Activated CD4-positive, alpha-beta T cell treated with anti-CD3 and anti-CD28 coated beads, Interleukin-2, amount 10 ng/mL, durations not matched to agents 24 days and 14 days (primary cell): ENCODE results near the gene IQSEC1. TPM values are rescaled to one million over a fixed set of nuclear protein-coding genes. Genes with fewer than 3 reads are reported as not detected.

Source experiments
- DNase-seq: peaks from one replicate; pipeline ENCODE4 v3.0.0; 2022
- H3K27ac Mint-ChIP-seq: one replicate; pipeline ENCODE4 v1.8.0; 2022; ENCODE audit warnings: mild to moderate bottlenecking, mixed read lengths
- H3K27me3 Mint-ChIP-seq: one replicate; pipeline ENCODE4 v1.8.0; 2022; ENCODE audit warnings: mixed read lengths
- H3K36me3 Mint-ChIP-seq: one replicate; pipeline ENCODE4 v1.8.0; 2022; ENCODE audit warnings: low read depth, mild to moderate bottlenecking, mixed read lengths
- H3K4me1 Mint-ChIP-seq: one replicate; pipeline ENCODE4 v1.8.0; 2021; ENCODE audit warnings: mixed read lengths
- H3K4me3 Mint-ChIP-seq: one replicate; pipeline ENCODE4 v1.8.0; 2022; ENCODE audit warnings: mild to moderate bottlenecking, moderate library complexity, mixed read lengths
- H3K9me3 Mint-ChIP-seq: one replicate; pipeline ENCODE4 v1.8.0; 2021; ENCODE audit warnings: mixed read lengths
- intact Hi-C: fragments of 100-400 bp; cut with micrococcal nuclease; formaldehyde crosslinking; loops from one replicate; pipeline ENCODE4 v1.15.1; 2023
- total RNA-seq: library from RNA; stranded (reverse); gene quantifications from 2 replicates; pipeline ENCODE4 v1.2.3, GENCODE V29; 2022

IQSEC1 gene
- total RNA-seq, 1 donor from 2014 or later = 22.5 TPM

DNA sequence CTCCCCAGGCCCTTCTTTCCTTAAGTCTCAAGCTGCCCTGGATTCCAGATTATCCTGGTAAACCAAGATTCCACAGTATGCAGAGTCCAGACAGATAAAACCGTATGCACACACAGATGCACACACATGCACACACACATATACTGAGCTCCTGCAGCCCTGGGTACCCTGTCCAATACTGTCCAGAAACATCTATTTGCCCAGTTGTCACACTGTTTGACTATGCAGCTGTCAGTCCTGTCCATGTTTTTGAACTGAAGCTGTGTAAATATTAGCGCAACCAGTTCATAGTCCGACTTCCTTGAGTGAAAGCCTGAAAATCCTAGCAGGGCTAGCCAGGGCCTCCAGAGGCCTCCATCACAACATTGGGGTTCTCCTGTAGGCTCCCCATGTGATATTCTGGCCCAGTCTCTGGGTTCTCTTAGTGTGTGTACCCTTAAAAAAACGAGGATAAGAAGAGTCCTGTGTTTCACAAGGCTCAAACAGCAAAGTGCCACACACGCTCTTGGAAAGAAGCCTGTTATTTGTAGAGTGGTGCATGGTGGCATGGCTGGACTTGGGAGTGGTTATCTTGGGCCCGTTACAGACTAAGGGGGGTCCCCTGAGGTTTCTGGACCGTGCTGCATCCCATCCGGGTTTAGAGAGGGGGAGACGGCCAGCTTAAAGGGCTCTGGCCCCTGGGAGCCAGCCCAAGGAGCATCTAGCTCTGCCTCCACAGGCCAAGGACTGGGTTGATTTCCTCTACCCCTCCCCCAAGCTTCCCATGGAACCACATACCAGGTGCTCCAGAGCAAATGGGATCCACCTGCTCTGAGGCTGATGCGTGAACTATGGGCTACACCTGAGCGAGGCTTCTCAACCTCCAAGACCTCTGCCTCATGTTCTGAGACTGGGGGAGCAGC is 108.3 kb downstream of the IQSEC1 start:
- peaks cover 10% of the 10 kb centered on the region for H3K36me3 Mint-ChIP-seq
- H3K9me3 Mint-ChIP-seq = no peaks in the 10 kb centered on the region
- peaks cover 54% of the 10 kb centered on the region for H3K4me1 Mint-ChIP-seq
- peaks cover 3% of the 10 kb centered on the region for H3K27me3 Mint-ChIP-seq
- no peak for DNase-seq
- intact Hi-C loops = no loop called here
- no peak overlapping the region for H3K4me3 Mint-ChIP-seq
- H3K27ac Mint-ChIP-seq = no peak overlapping the region

DNA sequence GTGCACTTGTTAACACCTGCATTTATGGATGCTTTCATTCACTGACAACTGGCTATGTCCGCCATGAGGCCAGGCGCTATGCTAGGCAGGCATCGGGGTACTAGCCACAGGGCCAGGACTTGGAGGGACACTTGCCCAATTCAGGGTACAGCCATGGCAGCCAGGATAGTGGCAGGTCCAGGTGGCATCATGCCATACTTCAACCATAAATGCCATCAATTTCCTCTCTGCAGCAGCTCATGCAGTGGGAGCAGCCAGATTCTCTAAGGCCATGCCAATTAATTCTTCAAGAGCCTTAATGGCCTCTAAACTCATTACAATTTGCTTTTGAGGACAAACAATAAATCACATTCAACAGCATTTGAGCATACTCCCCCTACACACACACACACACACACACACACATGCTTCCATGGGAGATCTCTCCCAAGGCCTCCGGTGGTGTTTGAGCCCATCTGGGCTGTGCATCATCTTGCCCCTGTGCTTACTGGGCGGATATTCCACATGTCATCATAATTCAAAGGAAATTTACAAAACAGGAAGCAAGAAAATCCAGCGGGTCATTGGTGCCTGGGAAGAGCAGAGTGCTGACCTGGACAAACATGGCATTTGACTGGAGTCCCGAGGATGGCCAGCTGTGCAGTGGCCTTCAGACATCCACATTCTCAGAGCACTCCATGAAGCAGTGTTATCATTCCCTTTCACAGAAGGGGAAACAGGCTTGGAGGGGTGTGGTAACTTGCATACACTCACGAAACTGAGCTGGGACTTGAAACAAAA is 109.1 kb downstream of the IQSEC1 start:
- no peaks in the 10 kb centered on the region for H3K9me3 Mint-ChIP-seq
- intact Hi-C loops = loop anchor here (1.0 kb wide), 2 partner anchors 15 to 47 kb away; no protein-coding TSS in a partner anchor
- peaks cover 3% of the 10 kb centered on the region for H3K27me3 Mint-ChIP-seq
- H3K4me1 Mint-ChIP-seq = peaks cover 59% of the 10 kb centered on the region
- DNase-seq = no peak
- H3K27ac Mint-ChIP-seq = no peak overlapping the region
- peaks cover 7% of the 10 kb centered on the region for H3K36me3 Mint-ChIP-seq
- H3K4me3 Mint-ChIP-seq = peak overlapping the region; percentile 37

DNA sequence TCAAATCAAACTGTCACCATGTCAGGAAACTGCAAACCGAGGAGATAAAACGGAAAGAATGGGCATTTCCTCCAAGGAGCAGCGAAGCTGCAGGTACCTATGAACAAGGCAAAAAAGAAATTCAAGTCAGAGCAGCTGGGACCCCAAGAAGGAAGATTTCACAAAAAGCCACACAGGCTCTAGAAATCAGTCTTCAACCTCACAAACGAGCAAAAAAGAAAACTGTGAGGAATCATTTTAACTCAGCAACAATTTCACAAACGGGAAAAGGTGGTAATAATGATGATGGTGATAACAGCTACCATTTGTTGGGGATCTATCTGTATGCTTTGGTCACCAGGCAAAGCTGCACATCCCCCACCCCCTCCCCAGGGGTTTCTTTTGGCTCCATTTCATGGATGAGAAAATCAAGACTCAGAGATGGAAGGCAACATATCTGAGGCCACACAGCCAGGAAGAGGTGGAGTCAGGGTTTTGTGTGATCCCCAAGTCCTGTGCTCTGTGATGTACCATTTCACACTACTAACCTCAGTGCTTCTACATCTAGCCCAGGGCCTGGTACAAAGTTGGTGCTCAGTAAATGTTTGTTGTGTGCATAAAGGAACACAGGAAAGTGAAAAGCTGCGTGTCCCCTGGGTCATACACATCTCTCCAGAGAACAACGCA is 109.9 kb downstream of the IQSEC1 start:
- Mint-ChIP-seq H3K9me3 (no peaks in the 10 kb centered on the region), H3K27ac (peak overlapping the region; percentile 87), H3K4me3 (peak overlapping the region; percentile 37), H3K4me1 (peaks cover 56% of the 10 kb centered on the region), H3K27me3 (peaks cover 3% of the 10 kb centered on the region), H3K36me3 (peaks cover 5% of the 10 kb centered on the region)
- DNase-seq = peak; percentile 71
- intact Hi-C loops = loop anchor here (1.0 kb wide), 2 partner anchors 14 to 48 kb away; no protein-coding TSS in a partner anchor

DNA sequence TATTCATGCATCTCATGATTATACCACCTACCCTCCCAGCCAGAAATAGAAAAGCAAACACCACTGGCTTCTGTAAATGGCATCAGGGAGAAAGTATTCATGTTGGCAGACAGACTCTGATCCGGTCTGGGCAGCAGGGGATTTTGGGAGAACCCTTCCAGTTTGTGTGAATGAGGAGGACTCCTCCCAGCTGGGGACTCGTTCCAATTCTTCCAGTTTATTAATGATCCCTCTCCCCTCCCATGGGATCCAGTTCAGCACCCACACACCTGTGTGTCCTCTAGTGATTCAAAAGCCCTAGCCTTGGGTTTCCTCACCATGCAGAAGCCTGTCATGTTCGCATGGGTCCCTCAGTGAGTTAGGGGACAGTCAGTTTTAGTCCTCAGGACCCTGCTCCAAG is 110.9 kb downstream of the IQSEC1 start:
- Mint-ChIP-seq H3K9me3 (no peaks in the 10 kb centered on the region), H3K27ac (no peak overlapping the region), H3K4me1 (peaks cover 52% of the 10 kb centered on the region), H3K36me3 (peaks cover 5% of the 10 kb centered on the region), H3K27me3 (peaks cover 3% of the 10 kb centered on the region), H3K4me3 (no peak overlapping the region)
- DNase-seq = no peak
- intact Hi-C loops = no loop called here

DNA sequence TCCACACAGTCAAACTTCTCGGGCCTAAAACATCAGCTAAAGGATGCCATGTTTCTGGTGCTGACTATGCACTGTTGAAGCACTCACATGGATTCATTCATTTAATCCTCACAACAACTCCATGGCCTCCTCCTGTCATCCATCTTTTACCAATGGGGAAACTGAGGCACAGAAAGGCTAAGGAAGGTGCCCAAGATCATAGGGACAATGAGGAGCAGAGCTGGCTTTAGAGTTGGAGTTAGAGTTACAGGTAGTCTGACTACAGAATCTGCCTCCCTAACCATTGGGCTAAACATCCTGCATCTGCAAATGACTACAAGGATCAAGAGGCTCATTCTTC is 111.6 kb downstream of the IQSEC1 start:
- intact Hi-C loops = no loop called here
- Mint-ChIP-seq H3K4me3 (no peak overlapping the region), H3K4me1 (peaks cover 50% of the 10 kb centered on the region), H3K27ac (no peak overlapping the region), H3K36me3 (peaks cover 5% of the 10 kb centered on the region), H3K27me3 (no peaks in the 10 kb centered on the region), H3K9me3 (no peaks in the 10 kb centered on the region)
- no peak for DNase-seq

DNA sequence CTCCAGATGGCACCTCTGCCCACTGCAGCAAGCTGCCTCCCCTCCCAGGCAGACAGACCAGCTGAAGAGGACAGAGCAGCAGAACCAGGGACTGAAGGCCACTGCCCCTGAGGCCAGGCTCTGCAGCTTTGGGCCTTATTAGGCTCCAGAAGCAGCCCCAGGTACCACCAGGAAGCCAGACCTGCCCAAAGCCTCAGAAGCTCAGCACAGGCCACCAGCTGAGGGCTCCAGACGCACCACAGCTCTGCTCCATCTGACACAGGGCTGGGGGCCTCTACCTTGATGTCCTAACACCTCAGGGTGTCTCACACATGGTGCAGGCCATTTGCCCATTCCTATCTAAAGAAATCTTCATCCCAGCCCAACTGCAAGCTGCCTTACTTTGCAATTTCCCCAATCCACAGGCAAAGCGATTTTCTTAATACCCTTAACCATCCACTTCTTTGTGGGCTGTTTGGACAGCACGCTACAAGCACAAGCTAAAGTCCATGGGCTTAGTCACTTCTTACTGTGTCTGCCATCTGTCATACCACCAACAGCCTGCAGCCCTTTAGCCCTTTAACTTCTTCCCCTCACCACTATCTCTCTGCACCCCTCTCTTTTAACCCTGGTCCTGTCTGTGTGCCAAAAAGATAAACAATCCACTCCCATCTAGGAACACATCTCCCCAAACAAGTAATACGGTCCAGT is 112.1 kb downstream of the IQSEC1 start:
- H3K4me3 Mint-ChIP-seq = no peak overlapping the region
- no peaks in the 10 kb centered on the region for H3K9me3 Mint-ChIP-seq
- DNase-seq = no peak
- H3K27me3 Mint-ChIP-seq = no peaks in the 10 kb centered on the region
- intact Hi-C loops = no loop called here
- no peak overlapping the region for H3K27ac Mint-ChIP-seq
- peaks cover 5% of the 10 kb centered on the region for H3K36me3 Mint-ChIP-seq
- H3K4me1 Mint-ChIP-seq = peaks cover 46% of the 10 kb centered on the region

DNA sequence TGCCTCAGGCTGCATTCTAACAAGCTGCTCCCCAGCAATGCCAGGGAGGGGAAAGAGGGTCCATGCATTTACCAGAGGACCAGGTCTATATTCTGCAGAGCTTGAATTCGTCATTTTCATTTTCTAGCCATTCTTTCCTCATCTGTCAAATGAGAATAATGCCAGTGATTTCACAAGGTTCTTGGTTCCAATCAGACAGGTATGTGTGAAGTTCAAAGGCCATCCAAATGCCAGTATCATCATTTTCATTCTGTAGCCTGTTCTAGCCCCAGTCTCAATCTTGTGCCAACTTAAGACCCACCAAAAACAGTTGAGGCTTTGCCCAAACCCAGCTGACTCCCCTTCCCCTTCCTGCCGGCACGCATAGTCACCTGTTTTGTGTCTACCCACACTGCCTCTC is 112.7 kb downstream of the IQSEC1 start:
- Mint-ChIP-seq H3K4me3 (no peak overlapping the region), H3K36me3 (peaks cover 5% of the 10 kb centered on the region), H3K4me1 (peaks cover 47% of the 10 kb centered on the region), H3K27me3 (no peaks in the 10 kb centered on the region), H3K27ac (no peak overlapping the region), H3K9me3 (no peaks in the 10 kb centered on the region)
- intact Hi-C loops = no loop called here
- DNase-seq = no peak

DNA sequence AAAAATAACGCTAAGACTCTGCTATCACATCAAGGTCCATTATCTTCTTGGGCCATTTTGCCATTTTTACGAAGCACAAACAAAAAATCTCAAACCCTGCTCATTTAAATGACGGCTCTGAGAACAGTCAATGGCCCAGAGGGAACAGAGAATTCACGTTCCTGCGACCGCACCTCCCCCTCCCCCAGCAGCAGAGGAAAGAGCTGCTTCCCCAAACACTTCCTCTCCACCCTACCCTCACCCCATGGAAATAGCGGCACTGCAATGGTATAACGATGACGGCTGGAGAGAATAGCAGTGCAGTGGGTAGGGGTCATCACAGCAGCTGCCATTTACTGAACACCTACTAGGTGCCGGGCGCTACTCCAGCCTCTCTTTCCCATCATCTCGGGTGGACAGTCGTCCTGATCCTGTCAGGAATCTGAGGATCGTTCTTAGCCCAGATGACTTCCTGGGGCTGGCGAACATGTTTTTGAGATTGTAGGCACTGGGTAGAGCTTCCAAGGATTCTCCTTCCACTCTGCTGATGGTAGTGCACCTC is 113.3 kb downstream of the IQSEC1 start:
- Mint-ChIP-seq H3K27ac (no peak overlapping the region), H3K9me3 (no peaks in the 10 kb centered on the region), H3K27me3 (no peaks in the 10 kb centered on the region), H3K4me3 (no peak overlapping the region), H3K4me1 (peaks cover 48% of the 10 kb centered on the region), H3K36me3 (peaks cover 5% of the 10 kb centered on the region)
- intact Hi-C loops = no loop called here
- DNase-seq = no peak

DNA sequence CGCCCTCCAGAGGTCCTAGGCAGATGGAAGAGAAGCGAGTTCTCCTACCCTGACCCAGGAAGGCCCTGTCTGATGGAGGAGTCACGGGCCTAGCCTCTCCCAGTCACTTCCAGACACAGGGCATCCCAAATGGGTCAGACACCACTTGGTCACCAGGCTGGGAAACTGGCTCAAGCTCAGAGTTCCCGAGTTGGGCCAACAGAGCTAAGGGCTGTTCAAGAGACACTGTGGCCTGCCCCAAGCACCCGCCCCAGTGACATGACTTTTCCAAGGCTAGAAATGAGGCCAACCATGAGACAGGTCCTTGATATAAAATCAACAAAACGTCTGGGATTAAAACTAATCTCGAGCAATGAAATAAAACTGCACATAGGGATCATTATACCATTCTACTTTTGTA is 113.8 kb downstream of the IQSEC1 start:
- H3K4me3 Mint-ChIP-seq = no peak overlapping the region
- H3K27me3 Mint-ChIP-seq = no peaks in the 10 kb centered on the region

DNA sequence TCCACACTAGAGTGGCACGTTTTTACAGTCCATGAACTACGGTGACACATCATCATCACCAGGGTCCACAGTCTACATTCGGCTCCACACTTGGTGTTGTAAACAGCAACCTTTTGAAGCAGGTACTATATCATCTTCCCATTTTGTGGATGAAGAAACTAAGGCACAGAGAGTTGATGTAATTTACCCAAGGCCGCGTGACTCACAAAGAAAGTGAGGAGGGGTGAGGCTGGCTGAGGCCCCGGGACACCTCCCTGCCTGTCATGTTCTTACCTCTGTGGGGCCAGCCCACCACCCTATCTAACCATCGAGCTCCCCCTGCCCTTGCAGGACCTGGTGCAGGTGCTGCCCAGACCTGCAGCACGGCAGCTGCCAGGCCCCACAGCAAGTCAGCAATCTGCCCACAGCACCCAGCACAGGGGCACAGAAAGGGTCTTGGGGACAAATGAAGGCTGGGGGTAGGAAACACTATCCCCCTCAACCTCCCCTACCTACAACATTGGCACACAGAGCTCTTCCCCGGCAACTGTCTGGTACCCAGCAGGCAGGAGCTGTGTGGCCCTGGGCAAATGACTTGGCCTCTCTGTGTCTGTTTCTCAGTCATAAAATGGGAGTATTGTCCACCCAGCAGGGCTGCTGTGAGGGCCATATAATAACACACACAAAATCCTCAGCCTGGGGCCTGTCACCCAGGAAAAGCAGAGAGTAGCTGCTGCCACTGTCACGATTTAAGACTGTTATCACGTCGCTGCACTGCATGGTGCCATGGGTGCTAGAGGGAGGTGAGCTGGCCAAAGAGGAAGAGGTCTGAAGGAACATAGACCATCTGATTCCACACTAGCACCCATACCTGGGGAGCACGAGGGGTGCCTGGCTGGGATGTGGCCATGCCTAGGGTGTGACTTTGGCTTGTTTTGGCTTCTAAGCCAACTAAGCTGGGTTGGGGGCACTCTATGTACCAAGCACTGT is 115.1 kb downstream of the IQSEC1 start:
- H3K9me3 Mint-ChIP-seq = no peaks in the 10 kb centered on the region
- no peak for DNase-seq
- no peaks in the 10 kb centered on the region for H3K27me3 Mint-ChIP-seq
- H3K36me3 Mint-ChIP-seq = peaks cover 5% of the 10 kb centered on the region
- intact Hi-C loops = no loop called here
- no peak overlapping the region for H3K27ac Mint-ChIP-seq
- peaks cover 39% of the 10 kb centered on the region for H3K4me1 Mint-ChIP-seq
- H3K4me3 Mint-ChIP-seq = no peak overlapping the region

More for the DNA sequence above, 113.8 kb downstream of the IQSEC1 start:
- Mint-ChIP-seq H3K27ac (no peak overlapping the region), H3K4me1 (peaks cover 51% of the 10 kb centered on the region), H3K9me3 (no peaks in the 10 kb centered on the region), H3K36me3 (peaks cover 5% of the 10 kb centered on the region)
- intact Hi-C loops = no loop called here
- no peak for DNase-seq

DNA sequence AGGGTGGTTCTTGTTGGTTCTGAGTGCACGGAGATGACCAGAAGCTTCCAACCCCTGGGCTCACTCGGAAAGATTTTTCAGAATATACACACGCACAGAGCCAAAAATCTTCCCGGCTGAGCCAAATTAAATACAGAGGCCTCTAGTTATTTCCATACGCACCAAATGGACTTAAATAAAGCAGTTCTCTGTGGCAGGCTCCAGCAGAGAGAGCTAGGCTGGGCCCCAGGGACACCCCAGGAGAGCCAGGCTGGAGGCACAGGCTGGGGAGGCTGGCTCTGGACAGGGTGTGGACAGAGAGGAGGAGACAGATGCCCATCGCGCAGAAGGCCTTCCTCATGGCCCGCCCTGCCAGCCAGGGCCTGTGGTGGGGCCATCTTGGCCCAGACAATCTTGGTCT is 115.9 kb downstream of the IQSEC1 start:
- H3K36me3 Mint-ChIP-seq = peaks cover 2% of the 10 kb centered on the region
- H3K9me3 Mint-ChIP-seq = no peaks in the 10 kb centered on the region
- DNase-seq = no peak
- intact Hi-C loops = no loop called here
- peak overlapping the region; percentile 28 for H3K27ac Mint-ChIP-seq
- H3K4me1 Mint-ChIP-seq = peaks cover 31% of the 10 kb centered on the region
- no peaks in the 10 kb centered on the region for H3K27me3 Mint-ChIP-seq
- H3K4me3 Mint-ChIP-seq = no peak overlapping the region

DNA sequence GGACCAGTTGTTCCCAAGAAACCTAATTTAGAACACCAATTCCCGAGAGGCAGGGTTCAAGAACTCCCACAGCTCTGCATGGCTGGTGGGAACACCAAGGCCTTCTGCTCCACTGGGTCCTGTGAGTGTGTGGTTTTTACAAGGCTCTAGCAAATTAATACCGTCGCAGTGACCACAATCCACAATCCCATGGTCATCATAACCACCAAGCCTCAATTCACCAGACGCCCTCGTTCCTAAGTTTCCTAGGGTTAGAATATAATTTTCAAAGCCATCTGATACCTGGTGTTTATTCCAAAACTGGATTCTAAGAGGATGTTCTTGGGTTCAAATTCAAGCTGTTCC is 116.9 kb downstream of the IQSEC1 start:
- Mint-ChIP-seq H3K36me3 (peaks cover 1% of the 10 kb centered on the region), H3K27me3 (no peaks in the 10 kb centered on the region), H3K4me1 (peaks cover 25% of the 10 kb centered on the region), H3K4me3 (no peak overlapping the region), H3K27ac (no peak overlapping the region), H3K9me3 (no peaks in the 10 kb centered on the region)
- intact Hi-C loops = no loop called here
- DNase-seq = no peak
